ENCODE data around the gene FBLIM1.

GRCh38 chr1:15835205-15835740 lies 76.7 kb downstream of the FBLIM1 start:
- TF ChIP-seq POLR2A (IDR thresholded peaks at IDR 0.05) (no peak), CTCF (IDR thresholded peaks at IDR 0.05) (no peak)

Measured in Peyer's patch (tissue), 4 donors.